Coronary artery (tissue), 2 donors: ENCODE measurements around the gene TREH.
A peak's percentile ranks its signal among the peaks of the same experiment; 100 is the strongest.

ENCODE experiments used
- DNase-seq: peaks from one replicate; pipeline ENCODE4 v3.0.0-alpha.2; 2017; ENCODE audit warnings: low spot score
- H3K27ac ChIP-seq, 2 donors: fragments of 200-600 bp; sonication (generic); one replicate each; pipeline ENCODE4 v1.5.1; 2016 to 2019
- H3K4me3 ChIP-seq: fragments of 200-600 bp; sonication (generic); 2 replicates; pipeline ENCODE4 v1.5.1; 2016; ENCODE audit warnings: mild to moderate bottlenecking, moderate library complexity
- TF ChIP-seq, protein P1 (sequence below): fragments of 200-600 bp; sonication (generic); IDR thresholded peaks from one replicate; pipeline ENCODE4 v1.5.1; 2019; ENCODE audit warnings: antibody characterized with exemption

TREH gene

DNA sequence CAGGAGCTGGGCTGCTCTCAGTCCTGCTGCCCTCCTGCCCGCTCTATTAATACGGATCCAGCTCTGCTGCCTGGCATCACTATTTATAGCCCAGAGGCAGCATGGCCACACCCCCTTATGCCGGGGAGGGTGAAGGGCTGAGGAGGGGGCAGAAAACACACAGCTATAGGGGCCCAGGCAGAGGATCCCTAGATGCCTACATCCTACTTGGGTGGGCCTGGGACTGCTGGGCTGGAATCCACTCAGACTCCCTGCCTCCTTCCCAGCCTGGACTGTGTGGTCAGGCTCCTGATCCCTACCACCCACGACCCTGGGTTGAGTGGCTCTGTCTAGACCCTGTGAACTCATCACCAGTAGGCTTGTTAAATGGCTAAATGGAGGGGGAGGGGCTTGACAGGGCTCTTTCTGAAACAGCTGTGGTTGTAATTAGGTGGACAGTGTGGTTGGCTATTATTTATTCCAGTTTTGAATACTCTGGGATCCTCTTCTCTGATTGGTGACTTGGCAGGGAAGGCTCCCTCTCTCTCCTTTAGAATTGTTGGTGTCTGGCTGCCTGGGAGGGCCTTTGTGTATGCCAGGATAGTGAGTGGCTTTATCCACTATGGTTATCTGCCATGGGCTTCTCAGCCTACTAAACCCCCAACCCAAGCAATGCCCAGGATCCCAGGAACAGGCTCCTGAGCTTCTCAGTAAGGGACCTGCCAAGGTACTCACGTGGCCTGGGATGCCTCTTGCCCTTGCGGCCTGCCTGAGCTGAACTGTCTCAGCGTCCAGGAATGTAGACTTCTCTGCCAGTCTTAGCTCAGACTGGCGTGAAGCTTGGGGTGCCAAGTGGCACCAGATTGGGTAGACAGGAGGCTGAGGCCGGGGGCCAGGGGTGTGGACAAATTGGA is 56.8 kb downstream of the TREH start:
- TF ChIP-seq, protein P1, sequence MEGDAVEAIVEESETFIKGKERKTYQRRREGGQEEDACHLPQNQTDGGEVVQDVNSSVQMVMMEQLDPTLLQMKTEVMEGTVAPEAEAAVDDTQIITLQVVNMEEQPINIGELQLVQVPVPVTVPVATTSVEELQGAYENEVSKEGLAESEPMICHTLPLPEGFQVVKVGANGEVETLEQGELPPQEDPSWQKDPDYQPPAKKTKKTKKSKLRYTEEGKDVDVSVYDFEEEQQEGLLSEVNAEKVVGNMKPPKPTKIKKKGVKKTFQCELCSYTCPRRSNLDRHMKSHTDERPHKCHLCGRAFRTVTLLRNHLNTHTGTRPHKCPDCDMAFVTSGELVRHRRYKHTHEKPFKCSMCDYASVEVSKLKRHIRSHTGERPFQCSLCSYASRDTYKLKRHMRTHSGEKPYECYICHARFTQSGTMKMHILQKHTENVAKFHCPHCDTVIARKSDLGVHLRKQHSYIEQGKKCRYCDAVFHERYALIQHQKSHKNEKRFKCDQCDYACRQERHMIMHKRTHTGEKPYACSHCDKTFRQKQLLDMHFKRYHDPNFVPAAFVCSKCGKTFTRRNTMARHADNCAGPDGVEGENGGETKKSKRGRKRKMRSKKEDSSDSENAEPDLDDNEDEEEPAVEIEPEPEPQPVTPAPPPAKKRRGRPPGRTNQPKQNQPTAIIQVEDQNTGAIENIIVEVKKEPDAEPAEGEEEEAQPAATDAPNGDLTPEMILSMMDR = no peak
- peak overlapping the region; percentile 80 to 90 for H3K27ac ChIP-seq
- peak overlapping the region; percentile 73 for H3K4me3 ChIP-seq
- DNase-seq = no peak

DNA sequence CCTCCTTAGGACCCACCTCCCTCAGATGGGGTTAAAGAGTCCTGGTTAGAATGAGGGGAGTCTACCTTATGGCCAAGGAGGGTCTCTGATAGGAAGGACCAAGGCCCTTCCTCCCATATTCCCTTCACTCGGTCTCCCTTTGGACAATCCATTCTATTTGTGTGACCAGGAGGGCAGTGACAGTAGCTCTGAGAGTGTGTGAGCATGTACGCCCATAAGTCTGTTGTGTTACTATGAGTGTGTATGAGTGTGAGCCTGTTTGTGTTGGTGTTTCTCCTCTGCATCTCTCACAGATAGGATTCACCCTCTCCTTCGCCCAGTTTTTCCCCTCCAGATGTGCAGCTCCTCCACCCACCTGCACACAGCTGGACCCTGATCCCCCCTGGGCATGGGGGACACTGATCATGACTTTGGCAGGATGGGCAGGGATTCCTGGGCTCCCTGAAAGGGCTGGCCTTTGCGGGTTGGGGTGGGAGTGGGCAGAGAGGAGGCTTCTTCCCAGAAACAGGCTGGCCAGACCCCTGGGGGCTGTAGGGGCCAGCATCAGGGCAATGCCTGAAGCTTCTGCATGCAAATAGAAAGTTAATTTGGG is 57.6 kb downstream of the TREH start:
- TF ChIP-seq, protein P1 = no peak
- DNase-seq = no peak
- peak overlapping the region; percentile 73 for H3K4me3 ChIP-seq

DNA sequence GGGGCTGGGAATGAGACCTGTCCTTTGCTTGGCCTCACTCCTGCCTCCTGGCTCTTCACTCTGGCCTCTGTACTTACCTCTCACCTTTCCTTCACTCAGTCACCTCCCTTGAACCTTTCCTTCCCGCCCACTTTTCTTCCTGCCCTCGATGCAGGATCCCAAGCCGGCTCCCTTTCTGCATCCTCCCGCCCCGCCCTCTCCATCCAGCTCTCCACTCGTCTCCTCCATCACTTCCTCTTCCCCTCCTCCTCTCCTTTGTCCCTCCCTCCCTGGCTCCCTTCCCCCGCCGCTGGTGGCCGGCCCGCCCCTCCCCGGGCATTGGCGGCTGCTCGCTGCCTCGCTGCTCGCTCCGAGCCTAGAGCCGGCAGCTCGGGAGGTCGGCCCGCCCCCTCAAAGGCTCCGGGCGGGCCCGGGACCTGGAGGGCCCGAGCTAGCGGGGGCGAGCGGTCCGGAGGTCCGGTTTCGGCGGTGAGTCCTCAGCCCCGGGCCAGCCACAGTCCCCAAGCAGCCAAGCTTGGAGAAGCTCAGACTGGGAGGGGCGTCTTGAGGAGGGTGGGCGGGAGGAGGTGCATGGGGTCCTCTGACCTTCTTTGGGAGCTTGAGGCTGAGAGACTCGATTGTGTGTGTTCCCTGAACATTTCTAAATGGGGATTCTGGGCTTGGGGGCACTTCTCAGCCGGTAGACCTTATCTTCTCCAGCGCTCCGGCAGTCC is 58.2 kb downstream of the TREH start:
- H3K4me3 ChIP-seq = peak overlapping the region; percentile 73
- TF ChIP-seq, protein P1 = no peak
- H3K27ac ChIP-seq = peak overlapping the region; percentile 80 to 90
- DNase-seq = peak; percentile 96

More for the DNA sequence above, 57.6 kb downstream of the TREH start:
- peak overlapping the region; percentile 80 to 90 for H3K27ac ChIP-seq

DNA sequence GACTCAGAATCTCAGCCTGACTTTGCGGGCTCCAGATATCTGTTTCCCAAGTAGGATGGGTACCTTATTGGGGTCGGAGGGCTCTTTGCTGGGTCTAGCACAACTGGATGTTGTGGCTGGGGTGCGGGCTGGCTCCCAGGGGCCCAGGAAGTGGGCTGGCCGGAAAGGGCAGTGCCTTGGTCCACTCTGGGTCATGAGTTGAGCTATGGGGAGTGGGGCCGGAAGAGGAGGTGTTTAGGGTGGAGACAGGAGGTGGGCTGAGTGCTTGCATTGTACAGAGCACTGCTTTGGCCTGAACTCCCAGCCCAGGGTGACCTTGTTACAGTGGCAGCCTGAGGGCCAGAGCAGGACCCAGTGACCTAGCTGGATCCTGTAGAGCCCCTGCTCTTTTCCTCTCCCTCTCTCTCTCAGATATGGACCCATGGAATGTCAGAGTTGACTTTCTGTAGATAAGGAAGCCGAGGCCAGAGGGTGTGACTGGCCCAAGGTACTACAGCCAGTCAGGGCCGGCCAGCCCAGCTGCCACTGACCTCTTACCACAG is 58.9 kb downstream of the TREH start:
- TF ChIP-seq, protein P1 = no peak
- peak overlapping the region; percentile 80 to 90 for H3K27ac ChIP-seq
- DNase-seq = no peak
- H3K4me3 ChIP-seq = peak overlapping the region; percentile 73

DNA sequence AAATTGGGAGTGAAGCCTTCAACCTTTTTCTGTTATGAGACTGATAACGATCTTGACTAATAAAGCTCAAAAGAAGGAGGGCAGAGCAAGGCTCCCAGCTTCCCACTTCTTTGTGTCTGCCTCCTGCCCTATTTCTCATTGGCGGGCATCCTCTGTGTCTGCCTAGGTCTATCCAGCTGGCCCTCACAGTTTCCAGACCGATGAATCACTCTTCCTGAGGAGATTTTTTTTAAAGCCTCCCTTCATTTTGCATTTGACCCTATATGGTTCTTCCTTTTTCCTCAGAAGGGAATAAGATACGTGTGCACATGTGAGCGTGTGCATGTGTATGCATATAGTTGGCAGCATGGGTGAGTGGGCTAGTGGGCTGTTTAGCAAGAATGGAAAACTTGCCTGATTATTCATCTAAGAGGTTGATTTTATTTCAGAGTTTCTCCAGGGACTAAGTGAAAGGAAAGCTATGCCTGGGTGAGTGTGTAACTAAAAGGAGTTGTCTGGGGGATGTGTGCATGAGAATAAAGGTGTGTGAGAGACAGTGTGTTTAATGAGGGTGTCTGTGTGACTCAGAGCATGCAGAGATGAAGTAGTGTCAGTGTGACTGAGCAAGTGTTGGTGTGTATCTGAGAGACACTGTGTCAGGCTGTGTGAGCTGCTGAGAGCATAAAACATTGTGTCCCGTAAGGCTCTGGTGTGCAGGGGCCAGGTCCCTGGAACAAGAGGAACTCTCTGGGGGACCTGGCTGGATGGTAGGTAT is 59.8 kb downstream of the TREH start:
- TF ChIP-seq, protein P1 = no peak
- H3K4me3 ChIP-seq = peak overlapping the region; percentile 8
- DNase-seq = no peak
- peak overlapping the region; percentile 90 to 95 for H3K27ac ChIP-seq

DNA sequence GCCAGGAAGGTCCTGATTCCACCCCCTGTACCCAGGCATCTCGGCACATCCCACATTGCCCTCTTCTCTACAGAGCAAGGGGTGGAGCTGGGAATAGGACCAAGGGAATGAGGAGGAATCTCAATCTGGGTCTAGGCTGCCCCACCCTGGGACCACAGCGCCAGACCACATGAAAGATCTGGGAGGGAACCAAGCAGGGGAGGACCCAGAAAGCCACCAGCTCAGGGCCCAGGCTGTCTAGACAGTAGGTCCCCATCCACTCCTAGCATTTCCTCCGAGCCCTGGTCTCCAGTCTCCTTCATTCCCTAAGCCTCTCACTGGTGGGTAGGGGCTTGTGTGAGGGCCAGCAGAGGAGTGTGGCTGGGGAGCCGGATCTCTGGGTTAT is 60.5 kb downstream of the TREH start:
- DNase-seq = peak; percentile 90
- peak overlapping the region; percentile 8 for H3K4me3 ChIP-seq
- TF ChIP-seq, protein P1 = no peak
- peak overlapping the region; percentile 90 to 95 for H3K27ac ChIP-seq
